NCI-H748 (cell line): ENCODE results near the gene NEMP1.

Source experiments
- DNase-seq: peaks from one replicate; lab custom pipeline; 2025; ENCODE audit not compliant: unreplicated experiment; lab: John Stamatoyannopoulos, UW

NEMP1 gene

GRCh38 chr12:57107456-57108155 is 29.0 kb upstream of the NEMP1 start:
- no peak for DNase-seq

GRCh38 chr12:57106021-57106708 is 27.6 kb upstream of the NEMP1 start:
- DNase-seq, result no peak

GRCh38 chr12:57105011-57105753 is 26.6 kb upstream of the NEMP1 start:
- DNase-seq, result no peak

GRCh38 chr12:57104292-57104910 is 25.8 kb upstream of the NEMP1 start:
- no peak for DNase-seq

- DNase-seq, result no peak
These were observed 25.3 kb upstream of the NEMP1 start for GRCh38 chr12:57103856-57104255.

GRCh38 chr12:57101892-57102695 is 23.5 kb upstream of the NEMP1 start:
- DNase-seq, result no peak

- DNase-seq, result no peak
These were observed 21.2 kb upstream of the NEMP1 start for GRCh38 chr12:57099766-57100165.

GRCh38 chr12:57099047-57099714 is 20.6 kb upstream of the NEMP1 start:
- no peak for DNase-seq

- no peak for DNase-seq
These were observed 20.0 kb upstream of the NEMP1 start for GRCh38 chr12:57098546-57098945.

GRCh38 chr12:57097554-57097835 is 18.9 kb upstream of the NEMP1 start:
- no peak for DNase-seq

- no peak for DNase-seq
These were observed 18.4 kb upstream of the NEMP1 start for GRCh38 chr12:57096748-57097553.

GRCh38 chr12:57096099-57096572 is 17.5 kb upstream of the NEMP1 start:
- peak; percentile 63 for DNase-seq

- DNase-seq, result no peak
These were observed 16.8 kb upstream of the NEMP1 start for GRCh38 chr12:57095440-57095839.

- DNase-seq, result no peak
These were observed 15.9 kb upstream of the NEMP1 start for GRCh38 chr12:57094208-57095160.

GRCh38 chr12:57093415-57094207 is 15.0 kb upstream of the NEMP1 start:
- DNase-seq, result peak; percentile 42

- DNase-seq, result no peak
These were observed 14.4 kb upstream of the NEMP1 start for GRCh38 chr12:57092876-57093414.

- no peak for DNase-seq
These were observed 13.9 kb upstream of the NEMP1 start for GRCh38 chr12:57092529-57092862.
